Measurements from ENCODE around the gene DYNLT1. TPM values are rescaled to one million over a fixed set of nuclear protein-coding genes. Genes with fewer than 3 reads are reported as not detected.

DYNLT1 gene
- total RNA-seq, 1 experiment from 2014 or later, result 105 TPM

- Histone ChIP-seq H3K23ac (ENCODE audit: insufficient read length, low read depth, low read length) (no peak overlapping the region), H2BK5ac (ENCODE audit: insufficient read length, low read length) (no peak overlapping the region), H4K8ac (replicated peaks; ENCODE audit: insufficient read length, low read depth, low read length) (no peak overlapping the region), H3K4ac (ENCODE audit: low read depth, low read length) (no peak overlapping the region), H3K56ac (ENCODE audit: insufficient read length, low read depth, low read length) (no peak overlapping the region), H2BK12ac (ENCODE audit: insufficient read length, low read depth, low read length) (no peak overlapping the region), H3K23me2 (ENCODE audit: insufficient read length, low read depth, low read length, poor library complexity, severe bottlenecking) (peaks cover 4% of the 10 kb centered on the region), H4K20me1 (ENCODE audit: control insufficient read depth, insufficient read depth, insufficient read length) (no peaks in the 10 kb centered on the region), H3K9ac (ENCODE audit: extremely low read depth, insufficient read length, low read length) (no peak overlapping the region), H3K4me2 (ENCODE audit: insufficient read depth, insufficient read length, low read length) (no peak overlapping the region), H3K79me1 (ENCODE audit: insufficient read depth, low read depth, low read length, poor library complexity, severe bottlenecking) (no peaks in the 10 kb centered on the region), H3T11ph (ENCODE audit: low read length) (no peak overlapping the region), H3K18ac (ENCODE audit: insufficient read length, low read depth, low read length) (no peak overlapping the region), H2AK5ac (ENCODE audit: insufficient read length, low read length) (no peak overlapping the region), H2AFZ (ENCODE audit: low read length) (no peak overlapping the region), H3K14ac (ENCODE audit: insufficient read depth, low read length) (no peak overlapping the region), H3K9me3 (ENCODE audit: control insufficient read depth, low read depth, low read length) (no peaks in the 10 kb centered on the region), H2BK15ac (ENCODE audit: low read depth, low read length) (no peak overlapping the region), H3K27me3 (ENCODE audit: insufficient read depth, low read length) (peaks cover 5% of the 10 kb centered on the region; the same call in 1 of the 2 replicates), H3K27ac (ENCODE audit: insufficient read length, low read depth, low read length) (no peak overlapping the region), H2BK120ac (ENCODE audit: low read depth, low read length, poor library complexity, severe bottlenecking) (no peak overlapping the region), H4K5ac (ENCODE audit: insufficient read length, low read depth, low read length) (no peak overlapping the region), H3K79me2 (ENCODE audit: insufficient read depth, low read length) (no peaks in the 10 kb centered on the region; the same call in 1 of the 2 replicates), H4K91ac (ENCODE audit: insufficient read length, low read depth, low read length) (no peak overlapping the region), H3K4me1 (ENCODE audit: insufficient read depth, low read length) (no peaks in the 10 kb centered on the region), H2BK20ac (ENCODE audit: low read depth, low read length, poor library complexity, severe bottlenecking) (no peak overlapping the region)
- no peak for DNase-seq
- Mint-ChIP-seq H3K36me3 (ENCODE audit: insufficient read depth in 1 of 3, low read depth in 3 of 3) (peaks cover 3 to 13% (median 4%) of the 10 kb centered on the region in 3 experiments; a peak in 5 of 7 replicates), H3K4me1 (peaks cover 16 to 27% of the 10 kb centered on the region in 2 experiments), H3K27me3 (ENCODE audit: low read depth) (peaks cover 20% of the 10 kb centered on the region), H3K4me3 (peak overlapping the region; percentile 93 to 98; a peak in 3 of 5 replicates), H3K9me3 (no peaks in the 10 kb centered on the region), H3K27ac (no peak overlapping the region)
- WGBS (ENCODE audit: extremely low coverage, insufficient read length, low lambda C conversion rate), result no CpG with 5 or more reads among the region's 10 CpGs
- no peak for TF ChIP-seq CTCF (conservative IDR thresholded peaks at IDR 0.05)
Observed at GRCh38 chr6:158646023-158646910, 1.7 kb upstream of the DYNLT1 start.
